Peyer's patch (tissue), 4 donors: ENCODE results near the gene SCFD1. TPM values are rescaled to one million over a fixed set of nuclear protein-coding genes. Genes with fewer than 3 reads are reported as not detected.
A peak's percentile ranks its signal among the peaks of the same experiment; 100 is the strongest.
"Not testable (repeated sequence)": the region's sequence is repeated elsewhere in the genome, so short reads cannot be mapped to it uniquely, and the experiment has no call there.

Source experiments
- DNase-seq, 3 donors: peaks; one replicate each; pipeline ENCODE4 v3.0.0-alpha.2; 2017 to 2019
- H3K27ac ChIP-seq, 4 donors: fragments of 200-600 bp; sonication (generic); one replicate each; pipeline ENCODE4 v1.5.1; 2016 to 2019
- H3K27me3 ChIP-seq, 2 donors: fragments of 200-600 bp; sonication (generic); one replicate each; pipeline ENCODE4 v1.5.1; 2019
- H3K36me3 ChIP-seq, 3 donors: fragments of 200-600 bp; sonication (generic); one replicate each; pipeline ENCODE4 v1.5.1; 2016 to 2019
- H3K4me1 ChIP-seq, 4 donors: fragments of 200-600 bp; sonication (generic); one replicate each; pipeline ENCODE4 v1.5.1; 2016 to 2019
- H3K4me3 ChIP-seq, 4 donors: fragments of 200-600 bp; sonication (generic); 1 replicate in 3 of 4; 2 replicates in 1 of 4; pipeline ENCODE4 v1.5.1; 2016 to 2019; ENCODE audit warnings: mild to moderate bottlenecking in 1 of 4
- H3K9me3 ChIP-seq, 4 donors: fragments of 200-600 bp; sonication (generic); one replicate each; pipeline ENCODE4 v1.5.1; 2016 to 2019; ENCODE audit warnings: mild to moderate bottlenecking in 1 of 4
- POLR2A ChIP-seq, 2 donors: fragments of 450-650 bp; IDR thresholded peaks; one replicate each; pipeline ENCODE4 v1.5.1; 2017; ENCODE audit warnings: antibody characterized with exemption in 2 of 2, mild to moderate bottlenecking in 2 of 2, moderate library complexity in 2 of 2
- total RNA-seq, 4 donors: library from RNA; depleted of rRNA; stranded (reverse); fragments of >200 nt; gene quantifications; one replicate each; pipeline ENCODE4 v1.1.0, GENCODE V29; 2016
- TF ChIP-seq, protein P1 (sequence below), 6 experiments: fragments of 450-650 bp in 4 of 6; fragments of 200-600 bp in 2 of 6; sonication (generic) in 1 of 6; IDR thresholded peaks; one replicate each; pipeline ENCODE4 v1.5.1; 2017 to 2019; ENCODE audit warnings: antibody characterized with exemption in 6 of 6, mild to moderate bottlenecking in 3 of 6, moderate library complexity in 1 of 6

Gene SCFD1
- total RNA-seq, 4 donors from 2014 or later = 31.8 to 77.3 (median 53.0) TPM

DNA sequence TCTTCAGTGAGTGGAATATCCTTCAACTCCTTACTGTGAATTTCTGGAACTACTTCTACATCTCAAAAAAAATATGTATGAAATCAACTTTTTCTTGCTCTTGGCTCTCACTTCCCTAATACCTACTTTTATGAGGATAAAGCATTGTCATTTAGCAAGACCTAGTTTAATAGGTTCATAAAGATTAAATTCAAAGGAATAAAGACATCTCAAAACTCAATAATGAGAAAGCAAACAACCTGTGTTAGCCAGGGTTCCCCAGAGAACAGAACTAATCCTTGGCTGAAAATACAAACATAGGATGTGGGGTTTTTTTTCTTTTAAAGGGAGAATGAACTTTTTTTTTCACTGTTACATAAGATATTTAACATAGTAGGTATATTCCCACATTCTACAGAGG lies 57.9 kb downstream of the SCFD1 start:
- TF ChIP-seq, protein P1, sequence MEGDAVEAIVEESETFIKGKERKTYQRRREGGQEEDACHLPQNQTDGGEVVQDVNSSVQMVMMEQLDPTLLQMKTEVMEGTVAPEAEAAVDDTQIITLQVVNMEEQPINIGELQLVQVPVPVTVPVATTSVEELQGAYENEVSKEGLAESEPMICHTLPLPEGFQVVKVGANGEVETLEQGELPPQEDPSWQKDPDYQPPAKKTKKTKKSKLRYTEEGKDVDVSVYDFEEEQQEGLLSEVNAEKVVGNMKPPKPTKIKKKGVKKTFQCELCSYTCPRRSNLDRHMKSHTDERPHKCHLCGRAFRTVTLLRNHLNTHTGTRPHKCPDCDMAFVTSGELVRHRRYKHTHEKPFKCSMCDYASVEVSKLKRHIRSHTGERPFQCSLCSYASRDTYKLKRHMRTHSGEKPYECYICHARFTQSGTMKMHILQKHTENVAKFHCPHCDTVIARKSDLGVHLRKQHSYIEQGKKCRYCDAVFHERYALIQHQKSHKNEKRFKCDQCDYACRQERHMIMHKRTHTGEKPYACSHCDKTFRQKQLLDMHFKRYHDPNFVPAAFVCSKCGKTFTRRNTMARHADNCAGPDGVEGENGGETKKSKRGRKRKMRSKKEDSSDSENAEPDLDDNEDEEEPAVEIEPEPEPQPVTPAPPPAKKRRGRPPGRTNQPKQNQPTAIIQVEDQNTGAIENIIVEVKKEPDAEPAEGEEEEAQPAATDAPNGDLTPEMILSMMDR (IDR thresholded peaks at IDR 0.05) = no peak
- no peak for TF ChIP-seq POLR2A (IDR thresholded peaks at IDR 0.05)
- no peaks in the 10 kb centered on the region for H3K27me3 ChIP-seq
- no peak for DNase-seq
- no peak overlapping the region for H3K27ac ChIP-seq
- H3K36me3 ChIP-seq = peaks cover 0 to 33% (median 0%) of the 10 kb centered on the region in 3 donors
- H3K4me1 ChIP-seq = no peaks in the 10 kb centered on the region
- H3K4me3 ChIP-seq = no peak overlapping the region
- H3K9me3 ChIP-seq = no peaks in the 10 kb centered on the region

DNA sequence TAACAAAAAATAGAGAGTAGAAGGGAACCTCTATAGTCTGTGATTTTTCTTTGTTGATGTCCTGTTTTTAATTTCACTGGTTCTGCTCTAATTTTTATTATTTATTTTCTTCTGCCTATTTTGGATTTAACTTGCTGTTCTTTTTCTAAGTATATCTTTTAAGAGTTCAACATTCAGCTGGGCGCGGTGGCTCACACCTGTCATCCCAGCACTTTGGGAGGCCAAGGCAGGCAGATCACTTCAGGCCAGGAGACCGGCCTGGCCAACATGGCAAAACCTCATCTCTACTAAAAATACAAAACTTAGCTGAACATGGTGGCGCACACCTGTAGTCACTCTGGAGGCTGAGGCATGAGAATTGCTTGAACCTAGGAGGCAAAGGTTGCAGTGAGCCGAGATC lies 58.7 kb downstream of the SCFD1 start:
- H3K36me3 ChIP-seq = peaks cover 0 to 33% (median 0%) of the 10 kb centered on the region in 3 donors
- H3K27me3 ChIP-seq, H3K9me3 ChIP-seq: not testable (repeated sequence)

GRCh38 chr14:30681752-30682355 lies 59.7 kb downstream of the SCFD1 start:
- Histone ChIP-seq H3K27ac (no peak overlapping the region), H3K9me3 (no peaks in the 10 kb centered on the region), H3K36me3 (peaks cover 0 to 33% (median 0%) of the 10 kb centered on the region in 3 donors), H3K27me3 (no peaks in the 10 kb centered on the region), H3K4me1 (no peaks in the 10 kb centered on the region), H3K4me3 (no peak overlapping the region)
- no peak for TF ChIP-seq POLR2A (IDR thresholded peaks at IDR 0.05)
- TF ChIP-seq, protein P1 (IDR thresholded peaks at IDR 0.05) = peak in 2 of 6 experiments; percentile 25 to 35
- no peak for DNase-seq

More for the DNA sequence above, 58.7 kb downstream of the SCFD1 start:
- H3K27ac ChIP-seq, DNase-seq, H3K4me1 ChIP-seq, H3K4me3 ChIP-seq: not testable (repeated sequence)

DNA sequence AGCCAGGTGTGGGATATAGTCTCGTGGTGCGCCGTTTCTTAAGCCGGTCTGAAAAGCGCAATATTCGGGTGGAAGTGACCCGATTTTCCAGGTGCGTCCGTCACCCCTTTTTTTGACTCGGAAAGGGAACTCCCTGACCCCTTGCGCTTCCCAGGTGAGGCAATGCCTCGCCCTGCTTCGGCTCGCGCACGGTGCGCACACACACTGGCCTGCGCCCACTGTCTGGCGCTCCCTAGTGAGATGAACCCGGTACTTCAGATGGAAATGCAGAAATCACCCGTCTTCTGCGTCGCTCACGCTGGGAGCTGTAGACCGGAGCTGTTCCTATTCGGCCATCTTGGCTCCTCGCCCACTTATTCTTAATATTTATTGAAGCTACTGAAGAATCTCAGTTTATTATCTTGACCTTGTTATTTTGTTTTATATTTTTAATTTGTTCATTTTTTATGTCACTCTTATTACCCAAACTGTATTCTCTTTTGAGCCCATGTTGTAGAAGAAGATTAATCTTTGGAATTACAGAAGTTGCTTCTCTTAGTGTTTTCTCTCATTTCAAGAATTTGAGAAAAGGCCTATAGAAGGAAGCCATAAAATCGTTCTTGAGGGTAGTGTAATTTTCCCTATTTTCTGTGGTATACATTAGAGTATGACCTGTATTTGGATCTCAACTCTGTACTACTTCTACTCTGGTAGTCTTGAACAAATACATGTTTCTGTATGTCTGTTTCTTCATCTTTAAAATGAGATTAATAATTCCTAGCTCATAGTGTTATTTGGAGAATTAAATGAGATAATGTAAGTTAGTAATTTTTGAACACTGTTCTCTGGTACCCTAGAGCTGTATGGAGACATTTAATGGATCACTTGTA lies 68.6 kb downstream of the SCFD1 start:
- not testable (repeated sequence) for H3K4me1 ChIP-seq, H3K9me3 ChIP-seq, H3K27me3 ChIP-seq
- Histone ChIP-seq H3K4me3 (peak overlapping the region in 3 of 4 donors; percentile 31 to 50 (median 31)), H3K36me3 (peaks cover 0 to 10% (median 0%) of the 10 kb centered on the region in 3 donors), H3K27ac (peak overlapping the region in 2 of 4 donors; percentile 69 to 73)
- TF ChIP-seq, protein P1 (IDR thresholded peaks at IDR 0.05) = peak in 4 of 6 experiments; percentile 39 to 63 (median 51)
- DNase-seq = peak in 2 of 3 donors; percentile 28 to 79

- TF ChIP-seq POLR2A (IDR thresholded peaks at IDR 0.05) = no peak
- TF ChIP-seq, protein P1 (IDR thresholded peaks at IDR 0.05) = no peak
- H3K4me3 ChIP-seq = no peak overlapping the region
- H3K27ac ChIP-seq = no peak overlapping the region
- H3K4me1 ChIP-seq = peaks cover 0 to 3% (median 0%) of the 10 kb centered on the region in 4 donors
- DNase-seq = no peak
- H3K27me3 ChIP-seq = no peaks in the 10 kb centered on the region
- H3K36me3 ChIP-seq = peaks cover 0 to 13% (median 0%) of the 10 kb centered on the region in 3 donors
- no peaks in the 10 kb centered on the region for H3K9me3 ChIP-seq
Observed at GRCh38 chr14:30691751-30692398, 69.8 kb downstream of the SCFD1 start.
